NCI-H226 (cell line): ENCODE results near the gene TLCD1.
"Not testable (repeated sequence)": the region's sequence is repeated elsewhere in the genome, so short reads cannot be mapped to it uniquely, and the experiment has no call there.

ENCODE experiments used
- DNase-seq: peaks from one replicate; pipeline ENCODE4 v3.0.0-alpha.2; 2015

Gene TLCD1

DNA sequence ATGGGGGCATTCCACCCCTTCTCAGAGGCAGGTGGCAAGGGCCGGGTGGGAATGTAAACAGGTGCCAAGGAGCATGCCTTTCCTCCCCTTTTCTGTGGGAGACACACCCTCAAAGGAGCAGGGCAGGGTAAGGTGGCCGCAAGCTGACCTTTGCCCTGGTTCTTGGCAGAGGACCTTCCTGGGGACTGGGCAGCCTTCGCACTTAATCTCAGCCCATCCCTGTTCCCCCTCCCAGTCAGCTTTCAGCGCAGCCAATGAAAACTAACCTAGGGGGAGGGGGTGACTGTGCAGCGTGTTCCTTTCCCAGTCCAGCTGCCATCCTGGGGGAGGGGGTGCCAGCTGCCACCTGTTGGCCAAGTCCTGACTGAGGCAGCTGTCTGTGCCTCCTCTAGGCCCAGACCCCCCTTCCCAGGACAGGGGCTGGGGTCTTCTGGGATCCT is 20.6 kb upstream of the TLCD1 start:
- DNase-seq: peak; percentile 79

DNA sequence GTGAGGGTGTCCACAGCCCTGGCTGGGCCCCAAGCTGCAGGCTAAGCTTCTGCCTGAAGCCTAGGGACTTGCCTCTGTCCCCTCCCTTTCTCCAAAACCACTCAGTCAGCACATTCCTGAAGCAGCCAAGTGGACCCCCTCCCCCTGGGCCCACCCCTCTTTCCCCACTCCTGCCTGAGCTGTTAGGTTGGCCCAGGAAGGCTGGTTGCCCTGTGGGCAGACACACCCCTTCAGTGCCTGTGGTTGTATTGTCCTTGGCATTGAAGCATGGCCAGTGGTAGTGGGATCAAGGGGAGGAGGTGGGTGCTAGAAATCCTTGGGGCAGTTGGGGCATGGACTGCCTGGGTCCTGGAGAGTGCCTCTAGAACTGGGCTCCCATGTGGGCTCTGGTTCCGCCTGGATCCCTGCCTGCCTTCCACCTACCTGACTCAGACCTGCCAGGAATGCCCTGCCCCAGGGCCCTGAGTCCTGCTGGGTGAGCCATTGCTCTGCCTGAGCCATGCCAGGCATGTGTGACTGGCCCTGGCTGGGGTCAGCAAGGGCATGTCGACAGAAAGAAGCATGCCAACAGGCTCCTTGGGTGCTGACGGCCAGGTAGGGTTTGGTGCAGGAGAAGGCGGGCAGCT is 19.9 kb upstream of the TLCD1 start:
- DNase-seq: peak; percentile 78

DNA sequence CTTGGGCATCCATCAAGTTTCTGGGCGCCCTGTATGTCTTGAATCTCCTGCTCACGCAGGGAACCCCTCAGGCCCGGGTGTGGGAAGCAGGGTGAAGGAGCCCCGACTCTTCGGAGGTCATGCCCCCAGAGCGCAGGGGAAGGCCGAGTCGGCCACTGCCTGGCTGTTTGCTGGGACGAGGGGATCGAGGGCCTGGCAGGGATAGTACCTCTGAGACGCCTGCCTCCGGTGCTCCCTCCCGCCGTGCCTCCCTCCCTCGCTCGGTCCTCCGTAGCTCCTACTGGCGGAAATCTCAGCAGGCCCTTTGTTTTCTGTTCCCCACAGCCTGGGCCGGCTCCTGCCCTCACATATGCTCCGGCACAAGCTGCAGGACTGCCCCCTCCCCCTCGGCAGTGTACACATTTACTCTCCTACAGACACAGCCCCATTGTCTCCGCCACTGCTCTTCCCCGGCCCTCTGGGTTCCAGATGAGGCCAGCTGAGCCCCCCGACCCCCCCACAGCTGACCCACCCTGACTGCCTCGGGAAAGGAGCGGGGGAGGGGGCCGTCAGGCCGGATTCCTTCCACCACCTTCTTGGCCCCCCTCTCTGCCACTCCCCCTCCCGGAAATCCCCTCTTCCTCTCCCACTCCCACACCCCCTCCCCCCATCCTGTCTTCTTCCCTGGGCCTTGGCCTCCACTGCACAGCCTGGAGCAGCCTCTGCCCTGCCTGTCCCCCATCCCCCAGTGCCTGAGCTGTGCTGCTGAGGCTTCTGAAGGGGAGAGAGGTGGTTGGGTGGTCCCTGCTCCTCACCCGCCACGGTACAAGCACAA is 19.1 kb upstream of the TLCD1 start:
- peak; percentile 48 for DNase-seq

DNA sequence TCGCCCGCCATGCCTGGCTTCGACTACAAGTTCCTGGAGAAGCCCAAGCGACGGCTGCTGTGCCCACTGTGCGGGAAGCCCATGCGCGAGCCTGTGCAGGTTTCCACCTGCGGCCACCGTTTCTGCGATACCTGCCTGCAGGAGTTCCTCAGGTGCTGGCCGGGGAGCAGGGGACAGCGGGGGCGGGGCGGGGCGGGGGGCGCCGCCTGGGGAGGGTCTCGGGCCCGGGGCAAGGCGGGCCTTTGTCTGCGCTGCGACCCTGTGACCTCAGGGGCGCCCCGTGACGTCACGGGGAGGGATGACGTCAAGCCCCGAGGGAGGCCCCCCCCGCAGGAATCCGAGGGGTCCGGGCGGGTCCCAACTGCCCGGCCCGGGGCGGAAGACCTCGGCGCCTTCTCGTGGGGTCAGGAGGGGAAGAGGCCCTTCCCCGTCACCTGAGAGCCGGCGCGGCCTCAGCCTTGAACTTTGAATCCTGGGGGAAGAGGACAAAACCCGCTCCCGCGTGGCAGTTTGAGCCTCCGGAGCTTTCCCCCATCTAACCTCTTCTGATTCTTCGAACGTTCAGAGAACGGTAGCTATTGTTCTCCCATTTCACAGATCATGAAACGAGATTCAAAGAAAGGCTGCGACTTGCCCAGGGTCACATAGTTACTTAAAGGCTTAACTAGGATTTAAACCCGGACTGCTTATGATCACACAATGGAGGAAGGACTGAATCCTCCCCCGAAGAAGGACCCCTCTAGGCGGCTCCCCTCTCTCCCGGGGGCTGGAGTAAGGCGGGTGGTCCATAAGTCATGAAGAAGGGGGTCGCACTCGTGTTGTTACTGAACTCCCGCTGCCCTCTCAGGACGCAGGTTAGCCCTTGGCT is 18.3 kb upstream of the TLCD1 start:
- DNase-seq: peak; percentile 64

DNA sequence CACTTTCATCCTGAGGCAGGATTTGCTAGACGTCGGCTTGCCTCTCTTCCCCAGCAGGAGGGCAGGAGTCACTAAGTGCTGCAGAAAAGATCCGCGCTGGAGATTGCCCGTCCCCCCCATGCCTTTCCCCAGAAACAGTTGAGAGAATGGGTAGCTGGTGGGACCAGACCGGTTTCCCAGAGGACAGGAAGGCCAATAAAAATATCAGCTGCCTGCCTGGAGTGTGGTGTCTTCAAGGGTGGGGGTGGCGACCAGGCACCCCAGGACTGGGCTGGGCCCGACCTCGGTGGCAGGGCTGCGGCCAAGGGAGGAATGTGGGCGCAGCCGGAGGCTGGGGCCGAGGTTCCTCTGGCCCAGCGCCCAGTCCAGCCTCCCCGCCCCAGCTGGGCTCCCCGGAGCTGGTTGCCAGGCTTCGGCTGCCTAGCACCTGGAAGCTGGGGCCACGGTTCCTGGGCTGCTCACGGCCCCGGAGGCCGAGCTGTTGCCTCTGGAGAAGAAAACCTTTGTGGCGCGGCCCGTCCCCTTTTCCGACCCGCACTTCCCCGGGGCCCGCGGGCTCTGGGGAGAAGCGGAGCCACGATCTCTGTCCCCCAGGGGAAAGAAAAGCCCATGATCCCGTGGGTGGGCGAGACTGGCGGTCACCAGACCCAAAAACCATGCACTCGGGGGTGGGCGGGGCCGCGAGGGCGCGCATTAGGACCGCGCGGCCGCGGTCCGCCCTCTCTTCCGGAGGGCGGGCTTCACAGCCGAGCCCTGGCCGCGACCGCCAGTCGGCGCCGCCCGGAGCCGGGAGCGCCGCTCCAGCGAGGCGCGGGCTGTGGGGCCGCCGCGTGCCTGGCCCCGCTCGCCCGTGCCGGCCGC is 17.4 kb upstream of the TLCD1 start, which contains the start of gene TRAF4:
Gene TRAF4, plus strand, starts transcription at position 769 of the 861 bp plus-strand sequence. CDS start 102 bp downstream, outside the sequence.
- peak; percentile 93 for DNase-seq

DNA sequence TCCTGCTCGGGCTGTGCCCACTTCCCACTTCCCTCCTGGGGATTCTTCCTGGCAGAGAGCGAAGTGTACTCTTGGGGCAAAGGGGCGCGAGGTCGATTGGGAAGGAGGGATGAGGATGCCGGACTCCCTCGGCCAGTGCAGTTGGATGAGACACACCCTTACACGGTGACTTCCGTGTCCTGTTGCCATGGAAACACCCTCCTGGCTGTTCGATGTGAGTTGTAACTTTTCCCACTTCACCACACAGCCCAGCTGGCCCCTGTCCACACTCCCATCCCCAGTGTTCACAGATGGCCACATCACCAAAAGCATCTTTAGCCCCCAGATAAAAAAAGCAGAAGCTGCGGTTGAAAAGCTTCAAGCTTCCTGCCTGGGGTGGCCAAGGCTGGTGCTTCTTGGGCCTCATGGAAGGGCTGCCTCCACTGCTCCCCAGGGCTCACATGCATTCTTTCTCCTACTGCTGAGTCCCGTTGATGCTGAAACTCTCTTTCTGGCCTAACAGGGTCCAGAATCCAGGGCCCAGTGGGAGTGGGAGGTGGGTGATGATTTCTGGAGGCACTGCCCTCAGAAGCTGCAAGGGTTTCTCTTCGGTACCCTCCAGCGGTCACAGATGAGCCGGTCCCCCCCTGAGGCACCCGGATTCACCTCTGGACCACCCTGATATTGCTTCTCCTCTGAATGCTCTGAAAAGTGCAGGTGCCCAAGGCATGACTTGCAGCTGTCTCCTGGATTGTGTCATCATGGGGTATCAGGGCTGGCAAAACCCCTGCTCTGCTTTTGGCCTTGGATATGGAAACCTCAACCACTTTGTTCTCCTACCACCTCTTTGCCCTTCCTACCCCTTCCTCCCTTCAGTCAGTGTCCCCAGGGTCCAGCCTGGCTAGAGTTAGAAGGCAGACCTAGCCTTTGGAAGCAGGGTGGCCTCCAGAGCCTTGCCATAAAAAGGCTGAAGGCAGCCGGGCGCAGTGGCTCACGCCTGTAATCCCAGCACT is 15.6 kb upstream of the TLCD1 start:
- no peak for DNase-seq

DNA sequence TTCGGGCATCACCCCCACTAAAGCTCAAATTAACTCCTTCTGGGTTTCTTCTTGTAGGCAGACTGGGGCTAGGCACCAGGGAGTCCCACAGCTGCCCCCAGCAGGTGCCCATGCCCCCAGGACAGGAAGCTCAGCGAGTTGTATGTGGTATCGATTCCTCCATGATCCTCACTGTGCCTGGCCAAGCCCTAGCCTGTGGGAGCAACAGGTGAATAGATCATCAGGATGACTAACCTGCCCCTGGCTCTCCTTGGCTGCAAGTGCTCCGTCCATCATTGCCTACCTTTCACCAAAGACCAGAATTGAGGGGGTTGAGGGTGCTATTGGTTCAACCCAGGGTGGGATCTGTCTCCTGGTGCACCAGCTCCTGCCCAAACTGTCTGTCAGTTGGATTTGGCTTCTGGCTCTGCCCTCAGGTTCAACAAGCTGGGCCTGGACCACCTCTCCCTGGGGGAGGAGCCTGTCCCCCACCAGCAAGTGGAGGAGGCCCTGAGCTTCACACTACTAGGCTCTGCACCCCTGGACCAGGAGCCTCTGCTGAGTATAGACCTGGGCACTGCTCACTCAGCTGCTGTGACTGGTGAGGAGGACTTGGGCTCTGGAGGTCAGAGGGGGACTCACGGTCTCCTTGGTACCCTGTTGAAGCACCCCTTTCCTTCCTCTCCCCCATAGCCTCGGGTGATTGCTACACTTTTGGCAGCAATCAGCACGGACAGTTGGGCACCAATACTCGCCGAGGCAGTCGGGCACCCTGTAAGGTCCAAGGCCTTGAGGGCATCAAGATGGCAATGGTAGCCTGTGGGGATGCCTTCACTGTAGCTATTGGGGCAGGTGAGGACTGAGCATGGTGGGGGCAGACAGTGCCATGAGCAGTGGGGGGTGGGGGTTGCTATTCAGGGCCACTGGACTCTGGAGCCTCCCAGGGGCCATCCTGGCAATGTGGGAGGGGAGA is 14.6 kb upstream of the TLCD1 start:
- DNase-seq: no peak

DNA sequence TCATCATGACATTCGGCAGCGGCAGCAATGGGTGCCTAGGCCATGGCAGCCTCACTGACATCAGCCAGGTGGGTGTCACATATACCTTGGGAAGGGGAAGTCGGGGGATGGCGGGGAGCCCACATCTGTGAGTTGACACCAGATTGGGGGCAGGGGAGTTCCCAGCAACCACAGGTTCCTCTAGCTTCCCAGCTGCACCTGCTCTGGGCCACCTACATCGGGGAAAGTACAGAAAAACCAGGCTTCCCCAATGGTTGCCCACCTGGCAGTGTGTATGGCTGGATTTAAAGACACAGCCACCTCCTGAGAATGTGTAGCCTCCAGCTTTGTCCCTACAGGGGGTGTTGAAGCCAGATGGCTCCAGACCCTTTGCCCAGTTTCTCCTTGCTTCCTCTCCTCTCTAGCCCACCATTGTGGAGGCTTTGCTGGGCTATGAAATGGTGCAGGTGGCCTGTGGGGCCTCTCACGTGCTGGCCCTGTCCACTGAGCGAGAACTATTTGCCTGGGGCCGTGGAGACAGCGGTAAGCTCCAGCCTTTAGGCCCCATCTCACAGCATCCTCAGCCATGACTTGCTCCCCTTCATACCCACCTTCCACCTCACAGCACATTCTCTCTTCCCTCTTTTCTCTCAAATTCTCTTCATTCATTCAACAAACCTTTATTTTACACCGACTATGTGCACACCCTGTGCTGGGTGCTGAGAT is 12.8 kb upstream of the TLCD1 start:
- DNase-seq: no peak

DNA sequence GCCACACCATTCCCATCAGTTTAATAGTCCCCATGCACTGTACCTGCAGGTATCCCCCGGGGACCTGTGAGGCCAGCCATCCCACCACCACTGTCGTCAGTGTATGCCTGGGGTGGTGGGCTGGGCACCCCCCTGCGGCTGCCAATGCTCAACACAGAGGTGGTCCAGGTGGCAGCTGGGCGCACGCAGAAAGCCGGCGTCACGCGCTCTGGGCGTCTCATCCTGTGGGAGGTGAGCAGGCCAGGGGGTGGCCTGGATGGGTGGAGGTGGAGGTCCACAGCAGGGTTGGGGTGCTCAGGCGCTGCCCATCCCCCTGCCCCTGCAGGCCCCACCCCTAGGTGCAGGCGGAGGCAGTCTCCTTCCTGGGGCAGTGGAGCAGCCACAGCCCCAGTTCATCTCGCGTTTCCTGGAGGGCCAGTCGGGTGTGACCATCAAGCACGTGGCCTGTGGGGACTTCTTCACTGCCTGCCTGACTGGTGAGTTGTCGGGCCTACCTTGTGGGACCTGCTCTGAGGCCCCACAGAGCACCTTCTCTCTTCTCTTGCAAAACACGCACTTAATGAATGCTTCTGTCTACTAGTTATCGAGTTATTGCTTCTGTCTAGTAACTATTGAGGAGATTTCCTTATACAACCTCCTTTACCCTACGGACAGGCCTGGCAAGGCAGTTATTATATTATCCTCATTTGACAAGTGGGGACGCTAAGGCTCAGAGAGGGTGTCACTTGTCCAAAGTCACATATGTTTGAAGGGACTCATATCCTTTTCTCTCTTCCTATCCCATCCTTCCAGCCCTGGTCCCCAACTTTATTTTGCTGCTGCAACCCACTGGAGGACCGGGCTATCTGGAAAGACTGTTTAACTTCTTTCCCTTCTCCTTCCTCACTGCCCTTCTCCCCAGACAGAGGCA is 12.0 kb upstream of the TLCD1 start:
- no peak for DNase-seq

DNA sequence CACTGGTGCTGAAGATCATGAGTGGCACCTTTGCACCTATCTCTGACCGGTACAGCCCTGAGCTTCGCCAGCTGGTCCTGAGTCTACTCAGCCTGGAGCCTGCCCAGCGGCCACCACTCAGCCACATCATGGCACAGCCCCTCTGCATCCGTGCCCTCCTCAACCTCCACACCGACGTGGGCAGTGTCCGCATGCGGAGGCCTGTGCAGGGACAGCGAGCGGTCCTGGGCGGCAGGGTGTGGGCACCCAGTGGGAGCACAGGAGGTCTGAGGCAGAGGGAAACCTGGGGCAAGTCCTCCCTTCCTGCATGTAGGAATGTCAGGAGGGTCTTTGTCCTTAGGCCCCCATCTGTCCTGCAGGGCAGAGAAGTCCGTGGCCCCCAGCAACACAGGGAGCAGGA is 11.3 kb upstream of the TLCD1 start:
- no peak for DNase-seq

DNA sequence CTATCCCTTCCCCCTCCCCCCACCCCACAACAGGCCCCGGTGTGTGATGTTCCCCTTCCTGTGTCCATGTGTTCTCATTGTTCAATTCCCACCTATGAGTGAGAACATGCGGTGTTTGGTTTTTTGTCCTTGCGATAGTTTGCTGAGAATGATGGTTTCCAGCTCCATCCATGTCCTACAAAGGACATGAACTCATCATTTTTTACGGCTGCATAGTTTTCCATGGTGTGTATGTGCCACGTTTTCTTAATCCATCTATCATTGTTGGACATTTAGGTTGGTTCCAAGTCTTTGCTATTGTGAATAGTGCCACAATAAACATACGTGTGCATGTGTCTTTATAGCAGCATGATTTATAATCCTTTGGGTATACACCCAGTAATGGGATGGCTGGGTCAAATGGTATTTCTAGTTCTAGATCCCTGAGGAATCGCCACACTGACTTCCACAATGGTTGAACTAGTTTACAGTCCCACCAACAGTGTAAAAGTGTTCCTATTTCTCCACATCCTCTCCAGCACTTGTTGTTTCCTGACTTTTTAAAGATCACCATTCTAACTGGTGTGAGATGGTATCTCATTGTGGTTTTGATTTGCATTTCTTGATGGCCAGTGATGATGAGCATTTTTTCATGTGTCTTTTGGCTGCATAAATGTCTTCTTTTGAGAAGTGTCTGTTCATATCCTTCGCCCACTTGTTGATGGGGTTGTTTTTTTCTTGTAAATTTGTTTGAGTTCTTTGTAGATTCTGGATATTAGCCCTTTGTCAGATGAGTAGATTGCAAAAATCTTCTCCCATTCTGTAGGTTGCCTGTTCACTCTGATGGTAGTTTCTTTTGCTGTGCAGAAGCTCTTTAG is 10.1 kb upstream of the TLCD1 start:
- not testable (repeated sequence) for DNase-seq

DNA sequence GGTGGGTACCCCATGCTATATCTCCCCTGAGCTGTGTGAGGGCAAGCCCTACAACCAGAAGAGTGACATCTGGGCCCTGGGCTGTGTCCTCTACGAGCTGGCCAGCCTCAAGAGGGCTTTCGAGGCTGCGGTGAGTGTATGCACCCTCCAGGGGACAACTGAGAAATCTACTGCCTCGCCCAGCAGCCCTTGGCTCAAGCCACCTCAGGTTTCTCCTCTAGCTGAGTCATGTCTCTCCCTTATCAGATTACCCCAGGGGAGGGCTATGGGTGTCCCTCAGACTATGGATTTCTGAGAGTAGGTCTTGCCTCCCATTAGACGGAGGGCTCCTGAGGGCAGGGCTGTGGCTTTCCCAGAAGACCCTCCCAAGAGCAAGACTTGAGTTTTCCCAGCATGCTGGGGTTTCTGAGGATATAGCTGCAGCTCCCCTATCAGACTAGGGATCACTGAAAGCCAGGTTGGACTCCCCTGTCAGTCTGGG is 9.2 kb upstream of the TLCD1 start:
- no peak for DNase-seq

DNA sequence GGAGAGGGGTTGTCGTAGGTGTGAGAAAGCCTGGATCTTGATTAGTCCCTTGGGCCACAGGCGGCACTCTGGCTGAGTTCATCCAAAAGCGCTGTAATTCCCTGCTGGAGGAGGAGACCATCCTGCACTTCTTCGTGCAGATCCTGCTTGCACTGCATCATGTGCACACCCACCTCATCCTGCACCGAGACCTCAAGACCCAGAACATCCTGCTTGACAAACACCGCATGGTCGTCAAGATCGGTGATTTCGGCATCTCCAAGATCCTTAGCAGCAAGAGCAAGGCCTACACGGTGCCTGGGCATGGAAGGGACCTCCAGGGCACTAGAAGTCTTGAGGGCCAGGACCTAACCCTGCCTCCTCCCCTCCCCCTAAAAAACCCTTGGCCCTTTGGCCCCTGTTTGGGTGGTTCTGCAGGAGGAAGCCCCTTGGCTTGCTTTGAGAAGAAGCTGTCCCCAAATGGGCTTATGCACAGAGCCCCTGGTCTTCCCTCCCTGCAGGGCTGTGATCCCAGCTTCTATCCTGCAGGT is 8.7 kb upstream of the TLCD1 start:
- DNase-seq: no peak

DNA sequence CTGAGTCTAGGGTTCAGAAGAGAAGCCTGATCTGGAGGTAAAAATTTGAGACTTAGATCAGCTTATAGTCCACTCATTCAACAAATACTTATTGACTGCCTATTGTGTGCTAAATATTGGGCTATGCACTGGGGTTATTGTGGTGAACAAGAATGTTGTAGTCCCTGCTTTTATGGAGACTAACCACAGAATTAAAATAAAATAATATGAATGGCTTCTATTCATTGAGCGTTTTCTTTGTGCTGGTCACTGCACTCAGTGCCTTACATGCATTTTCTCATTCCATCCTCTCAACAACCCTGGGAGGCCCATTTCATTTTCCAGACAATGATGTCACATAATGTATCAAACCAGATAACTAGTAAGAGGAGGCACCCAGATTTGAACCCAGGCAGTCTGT is 7.3 kb upstream of the TLCD1 start:
- no peak for DNase-seq

DNA sequence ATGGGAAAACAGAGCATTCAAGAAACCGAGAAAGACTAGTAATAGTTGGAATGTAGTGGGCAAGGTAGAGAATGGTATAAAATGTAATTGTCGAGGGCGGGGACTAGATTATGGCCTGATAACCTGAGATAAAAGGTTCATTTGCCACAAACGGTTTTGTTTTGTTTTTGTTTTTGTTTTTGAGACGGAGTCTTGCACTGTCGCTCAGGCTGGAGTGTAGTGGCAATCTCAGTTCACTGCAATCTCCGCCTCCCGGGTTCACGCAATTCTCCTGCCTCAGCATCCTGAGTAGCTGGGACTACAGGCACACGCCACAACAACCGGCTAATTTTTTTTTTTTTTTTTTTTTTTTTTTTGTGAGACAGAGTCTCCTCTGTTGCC is 3.9 kb upstream of the TLCD1 start:
- DNase-seq: no peak

DNA sequence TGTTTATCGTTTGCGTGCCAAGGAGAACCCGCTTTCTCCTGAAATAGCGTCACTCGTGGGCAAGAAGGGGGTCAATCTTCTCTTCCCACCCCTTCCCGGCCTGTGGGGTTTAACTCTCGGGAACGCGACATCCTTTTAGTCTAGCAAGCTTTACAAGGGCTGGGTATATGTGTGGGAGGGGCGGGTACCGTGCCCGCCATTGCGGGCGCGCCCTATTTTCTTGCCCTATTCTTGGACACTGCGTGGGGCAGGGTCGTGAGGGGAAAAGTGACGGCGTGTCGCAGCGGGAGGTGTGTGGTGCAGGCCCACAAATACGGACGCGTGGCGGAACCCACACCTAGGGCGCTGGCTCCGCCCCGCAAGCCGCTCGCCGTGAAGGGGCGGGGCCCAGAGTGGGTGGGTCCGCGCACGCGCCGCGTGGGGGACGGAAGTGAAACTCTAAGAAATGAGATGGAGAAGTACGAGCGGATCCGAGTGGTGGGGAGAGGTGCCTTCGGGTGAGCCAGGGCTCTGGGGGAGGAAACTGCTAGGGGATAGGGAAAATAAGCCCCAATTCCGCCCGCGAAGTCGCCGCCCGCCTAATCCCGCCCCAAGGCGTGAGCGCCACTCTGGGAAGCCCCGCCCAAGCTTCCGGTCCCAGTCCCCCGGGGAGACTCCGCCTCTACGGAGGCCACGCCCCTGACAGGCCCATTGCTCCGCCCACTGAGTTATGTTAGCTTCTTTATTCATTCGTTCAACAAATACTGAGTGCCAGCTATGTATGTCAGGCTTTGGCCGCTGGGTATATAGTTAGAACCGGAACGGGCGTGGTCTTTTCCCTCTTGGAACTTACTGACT is 2.5 kb upstream of the TLCD1 start, which contains the start of gene NEK8:
Gene NEK8, plus strand, starts transcription at position 425 of the 837 bp plus-strand sequence. Its CDS starts 26 bp downstream, at position 451.
- peak; percentile 89 for DNase-seq
